Suprapubic skin (tissue), 4 donors: ENCODE measurements around the gene ICA1. TPM values are rescaled to one million over a fixed set of nuclear protein-coding genes. Genes with fewer than 3 reads are reported as not detected.

Experiments used
- DNase-seq, 2 donors: peaks; one replicate each; pipeline ENCODE4 v3.0.0-alpha.2; 2019; ENCODE audit warnings: low spot score in 2 of 2
- H3K27ac ChIP-seq: fragments of 200-600 bp; sonication (generic); one replicate; pipeline ENCODE4 v1.5.1; 2019
- H3K27me3 ChIP-seq: fragments of 200-600 bp; sonication (generic); one replicate; pipeline ENCODE4 v1.5.1; 2019
- H3K36me3 ChIP-seq: fragments of 200-600 bp; sonication (generic); one replicate; pipeline ENCODE4 v1.5.1; 2019
- H3K4me1 ChIP-seq: fragments of 200-600 bp; sonication (generic); one replicate; pipeline ENCODE4 v1.5.1; 2019
- H3K4me3 ChIP-seq: fragments of 200-600 bp; sonication (generic); one replicate; pipeline ENCODE4 v1.5.1; 2019; ENCODE audit warnings: mild to moderate bottlenecking
- H3K9me3 ChIP-seq: fragments of 200-600 bp; sonication (generic); one replicate; pipeline ENCODE4 v1.5.1; 2019
- EP300 ChIP-seq: sonication (generic); formaldehyde crosslinking; IDR thresholded peaks from one replicate; pipeline ENCODE4 v1.6.1; 2017; ENCODE audit warnings: antibody characterized with exemption
- POLR2A ChIP-seq, 2 donors: fragments of 450-650 bp; IDR thresholded peaks; one replicate each; pipeline ENCODE4 v1.6.1; 2017; ENCODE audit warnings: antibody characterized with exemption in 2 of 2, mild to moderate bottlenecking in 2 of 2, moderate library complexity in 2 of 2
- POLR2AphosphoS5 ChIP-seq, 3 donors: sonication (generic); formaldehyde crosslinking; IDR thresholded peaks; one replicate each; pipeline ENCODE4 v1.6.1; 2017; ENCODE audit warnings: antibody characterized with exemption in 3 of 3
- WGBS: methylation state at CpG from one replicate; pipeline ENCODE4 v1.1.5; 2018; 5-methylcytosine and 5-hydroxymethylcytosine counted together
- total RNA-seq, 4 donors: library from RNA; depleted of rRNA; stranded (reverse); fragments of >200 nt; gene quantifications; one replicate each; pipeline ENCODE4 v1.1.0, GENCODE V29; 2016
- TF ChIP-seq, protein P1 (sequence below), 2 donors: fragments of 200-600 bp in 1 of 2; fragments of 450-650 bp in 1 of 2; sonication (generic) in 1 of 2; IDR thresholded peaks; one replicate each; pipeline ENCODE4 v1.5.1; 2016 to 2019; ENCODE audit warnings: antibody characterized with exemption in 2 of 2, mild to moderate bottlenecking in 1 of 2, moderate library complexity in 1 of 2

ICA1 gene
- total RNA-seq, 4 donors from 2014 or later: 22.3 to 140 (median 38.8) TPM

DNA sequence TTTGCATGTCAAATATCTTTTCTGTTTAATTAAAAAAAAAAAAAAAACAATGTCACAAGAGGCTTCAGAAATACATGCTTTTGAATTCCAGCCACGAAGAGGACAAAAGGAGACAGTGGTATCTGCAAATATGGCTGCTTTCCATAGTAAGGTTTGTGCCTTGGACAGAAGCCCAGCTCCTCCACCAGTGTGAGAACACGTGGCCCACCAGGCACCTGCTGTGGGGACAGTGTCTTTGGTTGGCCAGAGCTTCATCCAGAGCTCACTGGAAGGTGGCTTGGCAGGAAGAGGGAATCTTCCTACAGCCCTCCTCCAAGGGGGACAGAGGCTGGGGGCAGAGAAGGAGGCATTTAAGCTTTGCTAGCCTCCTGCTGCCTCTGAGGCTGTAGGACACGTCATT, 148.8 kb downstream of the ICA1 start:
- TF ChIP-seq, protein P1, sequence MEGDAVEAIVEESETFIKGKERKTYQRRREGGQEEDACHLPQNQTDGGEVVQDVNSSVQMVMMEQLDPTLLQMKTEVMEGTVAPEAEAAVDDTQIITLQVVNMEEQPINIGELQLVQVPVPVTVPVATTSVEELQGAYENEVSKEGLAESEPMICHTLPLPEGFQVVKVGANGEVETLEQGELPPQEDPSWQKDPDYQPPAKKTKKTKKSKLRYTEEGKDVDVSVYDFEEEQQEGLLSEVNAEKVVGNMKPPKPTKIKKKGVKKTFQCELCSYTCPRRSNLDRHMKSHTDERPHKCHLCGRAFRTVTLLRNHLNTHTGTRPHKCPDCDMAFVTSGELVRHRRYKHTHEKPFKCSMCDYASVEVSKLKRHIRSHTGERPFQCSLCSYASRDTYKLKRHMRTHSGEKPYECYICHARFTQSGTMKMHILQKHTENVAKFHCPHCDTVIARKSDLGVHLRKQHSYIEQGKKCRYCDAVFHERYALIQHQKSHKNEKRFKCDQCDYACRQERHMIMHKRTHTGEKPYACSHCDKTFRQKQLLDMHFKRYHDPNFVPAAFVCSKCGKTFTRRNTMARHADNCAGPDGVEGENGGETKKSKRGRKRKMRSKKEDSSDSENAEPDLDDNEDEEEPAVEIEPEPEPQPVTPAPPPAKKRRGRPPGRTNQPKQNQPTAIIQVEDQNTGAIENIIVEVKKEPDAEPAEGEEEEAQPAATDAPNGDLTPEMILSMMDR (IDR thresholded peaks at IDR 0.05): no peak
- no peak for TF ChIP-seq POLR2AphosphoS5 (IDR thresholded peaks at IDR 0.05)
- TF ChIP-seq POLR2A (IDR thresholded peaks at IDR 0.05): no peak
- no peak for TF ChIP-seq EP300
- Histone ChIP-seq H3K4me1 (no peaks in the 10 kb centered on the region), H3K36me3 (no peaks in the 10 kb centered on the region), H3K27me3 (no peaks in the 10 kb centered on the region), H3K4me3 (no peak overlapping the region), H3K9me3 (no peaks in the 10 kb centered on the region), H3K27ac (no peak overlapping the region)
- no peak for DNase-seq
- WGBS: 92% methylated on average over 3 of the region's 3 CpGs

- H3K27me3 ChIP-seq: no peaks in the 10 kb centered on the region
- DNase-seq: no peak
- H3K9me3 ChIP-seq: no peaks in the 10 kb centered on the region
- no peak overlapping the region for H3K4me3 ChIP-seq
- no peaks in the 10 kb centered on the region for H3K4me1 ChIP-seq
- no peaks in the 10 kb centered on the region for H3K36me3 ChIP-seq
- no CpG with 5 or more reads among the region's 2 CpGs for WGBS
- no peak for TF ChIP-seq EP300
- TF ChIP-seq, protein P1 (IDR thresholded peaks at IDR 0.05): no peak
- no peak for TF ChIP-seq POLR2A (IDR thresholded peaks at IDR 0.05)
- no peak overlapping the region for H3K27ac ChIP-seq
Observed at GRCh38 chr7:8112685-8113084, 149.3 kb downstream of the ICA1 start.

- 76% methylated on average over 11 of the region's 11 CpGs for WGBS
- no peaks in the 10 kb centered on the region for H3K9me3 ChIP-seq
- TF ChIP-seq, protein P1 (IDR thresholded peaks at IDR 0.05): no peak
- TF ChIP-seq POLR2A (IDR thresholded peaks at IDR 0.05): no peak
- no peak for TF ChIP-seq POLR2AphosphoS5 (IDR thresholded peaks at IDR 0.05)
- TF ChIP-seq EP300: no peak
Observed at GRCh38 chr7:8111282-8111960, 150.5 kb downstream of the ICA1 start.

DNA sequence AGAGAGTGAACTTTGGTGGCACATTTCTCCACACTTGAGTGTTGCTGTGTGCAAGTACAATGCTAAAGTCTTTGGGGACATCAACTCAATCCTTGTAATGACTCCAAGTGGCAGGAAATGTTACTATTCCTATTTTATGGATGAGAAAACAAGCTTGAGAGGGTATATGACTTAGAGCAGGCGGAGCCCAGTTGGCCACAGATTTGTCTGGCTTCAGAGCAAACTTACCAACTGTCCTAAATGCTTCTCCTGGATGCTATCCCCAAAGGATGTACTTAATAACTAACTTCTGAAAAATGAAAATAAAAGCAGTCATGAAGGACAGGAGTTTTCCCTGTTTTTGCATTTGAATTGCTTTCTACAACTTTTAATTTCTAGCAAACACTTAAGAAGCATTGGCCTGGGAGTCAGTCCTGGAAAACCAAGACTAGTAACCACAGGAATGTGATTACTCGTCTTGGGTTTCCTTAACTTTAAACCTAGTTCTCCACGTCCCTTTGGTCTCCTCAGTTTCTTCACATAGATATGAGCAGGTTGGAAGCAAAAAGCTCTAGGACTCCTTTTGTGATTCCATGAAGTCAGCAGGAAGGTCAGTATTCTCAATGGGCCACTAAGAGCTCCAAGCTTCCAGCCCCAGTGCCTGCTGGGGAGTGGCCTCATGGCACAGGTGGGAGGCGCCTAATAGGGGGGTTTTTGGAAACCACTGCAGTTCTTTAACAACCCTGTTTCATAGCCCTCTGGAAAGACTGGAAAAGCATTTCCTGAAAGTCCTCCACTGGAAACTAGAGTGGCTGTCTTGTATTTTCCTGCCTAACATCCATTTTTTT, 152.6 kb downstream of the ICA1 start:
- H3K4me3 ChIP-seq: no peak overlapping the region
- no peaks in the 10 kb centered on the region for H3K4me1 ChIP-seq
- no peak overlapping the region for H3K27ac ChIP-seq
- H3K9me3 ChIP-seq: no peaks in the 10 kb centered on the region
- WGBS: 58% methylated on average over 4 of the region's 4 CpGs
- no peaks in the 10 kb centered on the region for H3K27me3 ChIP-seq
- no peak for DNase-seq
- TF ChIP-seq, protein P1 (IDR thresholded peaks at IDR 0.05): no peak
- no peak for TF ChIP-seq EP300
- no peak for TF ChIP-seq POLR2A (IDR thresholded peaks at IDR 0.05)
- TF ChIP-seq POLR2AphosphoS5 (IDR thresholded peaks at IDR 0.05): no peak
- H3K36me3 ChIP-seq: no peaks in the 10 kb centered on the region

More at GRCh38 chr7:8111282-8111960, 150.5 kb downstream of the ICA1 start:
- H3K4me3 ChIP-seq: no peak overlapping the region
- H3K27ac ChIP-seq: no peak overlapping the region
- H3K27me3 ChIP-seq: no peaks in the 10 kb centered on the region
- no peak for DNase-seq
- H3K36me3 ChIP-seq: no peaks in the 10 kb centered on the region
- no peaks in the 10 kb centered on the region for H3K4me1 ChIP-seq

DNA sequence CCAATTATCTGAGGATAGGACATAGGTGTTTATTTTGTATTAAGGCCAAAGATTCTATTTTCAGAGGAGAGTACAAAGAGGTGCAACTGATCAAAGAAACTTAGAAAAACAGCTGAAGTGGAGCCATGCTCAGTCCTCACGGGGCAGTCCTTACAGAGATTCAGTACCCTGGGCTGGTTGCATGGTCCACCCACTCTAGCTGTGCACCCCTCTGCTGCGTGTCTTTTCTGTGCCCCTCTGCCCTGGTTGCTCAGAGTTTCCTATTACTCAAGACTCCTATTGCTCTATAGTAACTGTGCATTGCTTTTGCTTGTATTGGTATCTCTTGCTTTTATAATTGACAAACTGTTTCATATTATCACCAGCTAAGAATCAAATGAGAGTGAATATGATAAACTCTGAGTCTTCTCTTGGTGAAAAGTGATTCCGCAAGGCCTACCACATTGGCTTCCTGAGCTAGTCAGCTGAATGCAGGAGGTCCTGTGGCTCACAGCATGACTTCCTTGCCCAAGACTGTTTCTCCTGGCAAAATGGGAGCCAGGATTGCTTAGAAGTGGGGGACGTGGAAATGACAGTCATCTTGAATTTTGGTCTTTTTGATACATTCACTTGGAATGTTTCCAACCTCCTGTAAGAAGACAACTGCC, 156.4 kb downstream of the ICA1 start:
- TF ChIP-seq POLR2AphosphoS5 (IDR thresholded peaks at IDR 0.05): no peak
- TF ChIP-seq POLR2A (IDR thresholded peaks at IDR 0.05): no peak
- TF ChIP-seq EP300: no peak
- TF ChIP-seq, protein P1 (IDR thresholded peaks at IDR 0.05): no peak
- 43% methylated on average over 4 of the region's 4 CpGs for WGBS

More for the DNA sequence above, 156.4 kb downstream of the ICA1 start:
- Histone ChIP-seq H3K4me3 (no peak overlapping the region), H3K9me3 (peaks cover 7% of the 10 kb centered on the region), H3K27ac (no peak overlapping the region), H3K27me3 (no peaks in the 10 kb centered on the region), H3K4me1 (no peaks in the 10 kb centered on the region), H3K36me3 (no peaks in the 10 kb centered on the region)
- DNase-seq: no peak
